HepG2 (cell line): Measurements from ENCODE around the gene MYLK. TPM values are rescaled to one million over a fixed set of nuclear protein-coding genes. Genes with fewer than 3 reads are reported as not detected.

Source experiments
- ATAC-seq: fragments of 200-7000 bp; cut with Tn5 transposase; 3 replicates; pipeline ENCODE4 v1.9.1; 2020; ENCODE audit warnings: mild to moderate bottlenecking, moderate library complexity
- BruUV-seq: library from RNA; stranded (reverse); fragments of 400-500 nt; replicated peaks from 2 replicates; lab custom pipeline; 2021; lab: Mats Ljungman, UMichigan
- CTCF ChIA-PET: fragments of 300-600 bp; formaldehyde crosslinking; extraction: SDS; loops from one replicate; lab custom pipeline; 2021; ENCODE audit warnings: low total read pairs, inconsistent platforms, low intra/inter-chr PET ratio; lab: Yijun Ruan, JAX
- POLR2A ChIA-PET: fragments of 350-600 bp; sonication (Branson Sonifier 250); formaldehyde crosslinking; loops from one replicate; lab custom pipeline; 2020; ENCODE audit warnings: antibody characterized with exemption, inconsistent platforms; lab: Yijun Ruan, JAX
- DNase-seq: peaks from one replicate; pipeline ENCODE4 v3.0.0-alpha.2; 2015; ENCODE audit warnings: low spot score
- FAIRE-seq: peaks from 3 replicates; lab custom pipeline; 2011; peaks lifted over from hg19 to GRCh38; lab: Jason Lieb, UNC
- H2AFZ ChIP-seq: one replicate; pipeline ENCODE4 v1.6.1; 2011; ENCODE audit warnings: low read length, inconsistent platforms
- H3K27ac ChIP-seq: fragments of 300-600 bp; 3 replicates; pipeline ENCODE4 v1.8.0; 2011; ENCODE audit warnings: mixed run types, mild to moderate bottlenecking, mixed read lengths, low read length, inconsistent platforms; ENCODE audit not compliant: insufficient read depth; ENCODE audit errors: extremely low read length
- H3K27me3 ChIP-seq, 2 experiments: fragments of 200-600 bp in 1 of 2; 2 replicates in 1 of 2; 3 replicates in 1 of 2; pipeline versions ENCODE4 v1.6.0 to v1.8.0; 2011; ENCODE audit warnings: low read length in 2 of 2, mild to moderate bottlenecking in 2 of 2, moderate library complexity in 2 of 2, inconsistent platforms in 1 of 2; ENCODE audit not compliant: insufficient read depth in 2 of 2, control insufficient read depth in 1 of 2
- H3K36me3 ChIP-seq, 2 experiments: fragments of 200-600 bp in 1 of 2; replicated peaks in 1 of 2; 2 replicates in 1 of 2; 3 replicates in 1 of 2; pipeline versions ENCODE4 v1.5.1 to v1.8.0; 2011; ENCODE audit warnings: low read length in 2 of 2, inconsistent platforms in 1 of 2; ENCODE audit not compliant: insufficient read depth in 2 of 2, control insufficient read depth in 1 of 2
- H3K4me1 ChIP-seq: 2 replicates; pipeline ENCODE4 v1.5.1; 2012; ENCODE audit warnings: low read length, inconsistent platforms; ENCODE audit not compliant: insufficient read depth
- H3K4me2 ChIP-seq: 2 replicates; pipeline ENCODE4 v1.6.0; 2011; ENCODE audit warnings: low read depth, low read length, inconsistent platforms
- H3K4me3 ChIP-seq, 3 experiments: fragments of 200-600 bp in 1 of 3; sonication (generic), shearing (Covaris generic) in 1 of 3; replicated peaks in 1 of 3; 2 replicates each; pipeline ENCODE4 v1.5.1; 2011 to 2016; ENCODE audit warnings: low read length in 3 of 3, inconsistent platforms in 2 of 3, low read depth in 2 of 3, mild to moderate bottlenecking in 2 of 3, control low read depth in 1 of 3, mixed read lengths in 1 of 3; ENCODE audit not compliant: insufficient read depth in 1 of 3
- H3K79me2 ChIP-seq: one replicate; pipeline ENCODE4 v1.6.1; 2011; ENCODE audit warnings: low read length, inconsistent platforms; ENCODE audit not compliant: insufficient read depth
- H3K9ac ChIP-seq: 2 replicates; pipeline ENCODE4 v1.6.0; 2011; ENCODE audit warnings: mild to moderate bottlenecking, low read depth, low read length, inconsistent platforms; ENCODE audit not compliant: insufficient read depth
- H3K9me3 ChIP-seq: 2 replicates; pipeline ENCODE4 v1.5.1; 2012; ENCODE audit warnings: mild to moderate bottlenecking, low read length
- H4K20me1 ChIP-seq: 2 replicates; pipeline ENCODE4 v1.6.0; 2011; ENCODE audit warnings: inconsistent platforms, mild to moderate bottlenecking, low read length, moderate library complexity; ENCODE audit not compliant: insufficient read depth
- CCDC6 ChIP-seq: sonication (generic); formaldehyde crosslinking; IDR thresholded peaks from 2 replicates; pipeline ENCODE4 v1.8.1; 2022; ENCODE audit warnings: mild to moderate bottlenecking, missing genetic modification reagents, moderate library complexity
- GPN1 ChIP-seq: sonication (generic); formaldehyde crosslinking; IDR thresholded peaks from 2 replicates; pipeline ENCODE4 v1.5.1; 2020; ENCODE audit warnings: missing genetic modification reagents, borderline replicate concordance
- KDM2A ChIP-seq: sonication (generic); formaldehyde crosslinking; IDR thresholded peaks from 2 replicates; pipeline ENCODE4 v1.4.0; 2020; ENCODE audit warnings: low read depth, missing genetic modification reagents, borderline replicate concordance
- WGBS: methylation state at CpG from one replicate; pipeline ENCODE4 v1.1.6; 2017; ENCODE audit warnings: low lambda C conversion rate; 5-methylcytosine and 5-hydroxymethylcytosine counted together
- in situ Hi-C: cut with HindIII; loops from 2 replicates; pipeline ENCODE4 v1.10.0; 2017; ENCODE audit warnings: low pct_unique_long_range_greater_than_20kb; ENCODE audit not compliant: extremely low pct_ligation_motif_present
- intact Hi-C: fragments of 100-400 bp; cut with micrococcal nuclease; formaldehyde crosslinking; loops from one replicate; pipeline ENCODE4 v1.10.0; 2022; ENCODE audit not compliant: unreplicated experiment
- polyA plus RNA-seq, 8 experiments: library from polyadenylated mRNA; depleted of rRNA in 3 of 8; stranded (reverse) in 7 of 8; unstranded in 1 of 8; fragments of >200 nt; fragmentation: Illumina TruSeq in 4 of 8; extraction: Trizol in 4 of 8; gene quantifications; 2 replicates each; pipeline versions ENCODE4 v1.2.1 to v1.2.3, GENCODE V29; 2011 to 2016; ENCODE audit warnings: low read depth in 4 of 8, missing spikeins in 1 of 8, mixed read lengths in 1 of 8; ENCODE audit not compliant: insufficient read depth in 1 of 8
- total RNA-seq, 5 experiments: library from RNA; depleted of rRNA; stranded (reverse); fragments of >200 nt; fragmentation: Illumina TruSeq; extraction: Trizol; gene quantifications; 2 replicates each; pipeline ENCODE4 v1.2.3, GENCODE V29; 2016; ENCODE audit warnings: low read depth in 1 of 5
- TF ChIP-seq, protein P1 (sequence below): IDR thresholded peaks from 2 replicates; pipeline ENCODE4 v1.6.1; 2016; ENCODE audit warnings: low read depth
- TF ChIP-seq, protein P2 (sequence below): sonication (generic); formaldehyde crosslinking; IDR thresholded peaks from 2 replicates; pipeline ENCODE4 v1.4.0; 2020; ENCODE audit warnings: mild to moderate bottlenecking, missing genetic modification reagents
- TF ChIP-seq, protein P3 (sequence below): sonication (generic); formaldehyde crosslinking; IDR thresholded peaks from 2 replicates; pipeline ENCODE4 v1.5.0; 2020; ENCODE audit warnings: missing genetic modification reagents

The MYLK gene
- total and polyA plus RNA-seq, 2 of the 13 experiments (the other 11 are each of a cell fraction or from before 2014, with no cell fraction given), result 10.6 to 34.9 TPM

GRCh38 chr3:123700791-123701722, 183.1 kb downstream of the MYLK start (continued):
- TF ChIP-seq, protein P1, sequence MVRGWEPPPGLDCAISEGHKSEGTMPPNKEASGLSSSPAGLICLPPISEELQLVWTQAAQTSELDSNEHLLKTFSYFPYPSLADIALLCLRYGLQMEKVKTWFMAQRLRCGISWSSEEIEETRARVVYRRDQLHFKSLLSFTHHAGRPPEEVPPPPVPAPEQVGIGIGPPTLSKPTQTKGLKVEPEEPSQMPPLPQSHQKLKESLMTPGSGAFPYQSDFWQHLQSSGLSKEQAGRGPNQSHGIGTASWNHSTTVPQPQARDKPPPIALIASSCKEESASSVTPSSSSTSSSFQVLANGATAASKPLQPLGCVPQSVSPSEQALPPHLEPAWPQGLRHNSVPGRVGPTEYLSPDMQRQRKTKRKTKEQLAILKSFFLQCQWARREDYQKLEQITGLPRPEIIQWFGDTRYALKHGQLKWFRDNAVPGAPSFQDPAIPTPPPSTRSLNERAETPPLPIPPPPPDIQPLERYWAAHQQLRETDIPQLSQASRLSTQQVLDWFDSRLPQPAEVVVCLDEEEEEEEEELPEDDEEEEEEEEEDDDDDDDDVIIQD (CRISPR knock-in tag), result no peak
- TF ChIP-seq, all 625 proteins: peak for 0

- intact Hi-C loops, result no loop called here
- H3K4me3 ChIP-seq, result no peak overlapping the region
- TF ChIP-seq GPN1 (CRISPR knock-in tag) (no peak), KDM2A (CRISPR knock-in tag) (no peak), CCDC6 (CRISPR knock-in tag) (no peak)
- TF ChIP-seq, protein P2, sequence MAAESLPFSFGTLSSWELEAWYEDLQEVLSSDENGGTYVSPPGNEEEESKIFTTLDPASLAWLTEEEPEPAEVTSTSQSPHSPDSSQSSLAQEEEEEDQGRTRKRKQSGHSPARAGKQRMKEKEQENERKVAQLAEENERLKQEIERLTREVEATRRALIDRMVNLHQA, result no peak
- TF ChIP-seq, protein P3, sequence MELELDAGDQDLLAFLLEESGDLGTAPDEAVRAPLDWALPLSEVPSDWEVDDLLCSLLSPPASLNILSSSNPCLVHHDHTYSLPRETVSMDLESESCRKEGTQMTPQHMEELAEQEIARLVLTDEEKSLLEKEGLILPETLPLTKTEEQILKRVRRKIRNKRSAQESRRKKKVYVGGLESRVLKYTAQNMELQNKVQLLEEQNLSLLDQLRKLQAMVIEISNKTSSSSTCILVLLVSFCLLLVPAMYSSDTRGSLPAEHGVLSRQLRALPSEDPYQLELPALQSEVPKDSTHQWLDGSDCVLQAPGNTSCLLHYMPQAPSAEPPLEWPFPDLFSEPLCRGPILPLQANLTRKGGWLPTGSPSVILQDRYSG (CRISPR knock-in tag), result no peak
- BruUV-seq, result no TSS peak
- H3K79me2 ChIP-seq, result no peaks in the 10 kb centered on the region
- no peaks in the 10 kb centered on the region for H3K9me3 ChIP-seq
- peaks cover 58% of the 10 kb centered on the region for H3K4me1 ChIP-seq
- FAIRE-seq (no peak), ATAC-seq (no peak), DNase-seq (no peak)
- H2AFZ ChIP-seq, result no peak overlapping the region
- peaks cover 3 to 6% of the 10 kb centered on the region in 2 experiments; a peak in 3 of 5 replicates for H3K36me3 ChIP-seq
- WGBS, result 91% methylated on average over 2 of the region's 5 CpGs
- H3K27ac ChIP-seq, result no peak overlapping the region
- ChIA-PET POLR2A (interaction anchor here (0.7 kb wide), 1 partner anchor 45 kb away, joined by 3 read pairs; no protein-coding TSS in a partner anchor), CTCF (no interaction called here)
- no peaks in the 10 kb centered on the region for H3K27me3 ChIP-seq
- no peaks in the 10 kb centered on the region for H4K20me1 ChIP-seq
- no peak overlapping the region for H3K9ac ChIP-seq
- in situ Hi-C loops, result loop anchor here (5.0 kb wide), 1 partner anchor 42 kb away; no protein-coding TSS in a partner anchor
- H3K4me2 ChIP-seq, result no peak overlapping the region
These were observed 185.3 kb downstream of the MYLK start for GRCh38 chr3:123698813-123699212.
